Neutrophil (primary cell): ENCODE results near the gene LENG8.

ENCODE experiments used
- H3K27ac ChIP-seq: fragments of 200-600 bp; sonication (generic); 2 replicates; pipeline ENCODE4 v1.5.1; 2016; ENCODE audit warnings: mild to moderate bottlenecking, moderate library complexity
- H3K27me3 ChIP-seq: fragments of 200-600 bp; sonication (generic); 2 replicates; pipeline ENCODE4 v1.6.0; 2016; ENCODE audit warnings: mild to moderate bottlenecking
- H3K36me3 ChIP-seq: fragments of 200-600 bp; sonication (generic); 2 replicates; pipeline ENCODE4 v1.5.1; 2017
- H3K4me1 ChIP-seq, 2 experiments: fragments of 200-600 bp in 1 of 2; sonication (generic) in 1 of 2; 1 replicate in 1 of 2; 2 replicates in 1 of 2; pipeline versions ENCODE4 v1.5.1 to v1.6.1; 2013 to 2016; ENCODE audit warnings: low read depth in 1 of 2, low read length in 1 of 2, mild to moderate bottlenecking in 1 of 2, moderate library complexity in 1 of 2; ENCODE audit not compliant: control insufficient read depth in 1 of 2, insufficient read depth in 1 of 2
- H3K4me3 ChIP-seq, 2 experiments: fragments of 200-600 bp in 1 of 2; sonication (generic) in 1 of 2; 1 replicate in 1 of 2; 2 replicates in 1 of 2; pipeline ENCODE4 v1.5.1; 2013 to 2016; ENCODE audit warnings: low read depth in 1 of 2, low read length in 1 of 2, mild to moderate bottlenecking in 1 of 2, moderate library complexity in 1 of 2
- H3K9me3 ChIP-seq: fragments of 200-600 bp; sonication (generic); 2 replicates; pipeline ENCODE4 v1.5.1; 2016
- CTCF ChIP-seq: fragments of 200-600 bp; sonication (generic); IDR thresholded peaks from 2 replicates; pipeline ENCODE4 v1.5.1; 2016; ENCODE audit warnings: antibody characterized with exemption

Gene LENG8

GRCh38 chr19:54461613-54462012 is 12.6 kb downstream of the LENG8 start:
- H3K4me3 ChIP-seq, result no peak overlapping the region
- H3K9me3 ChIP-seq, result no peaks in the 10 kb centered on the region
- H3K4me1 ChIP-seq, result peaks cover 28 to 32% of the 10 kb centered on the region in 2 experiments
- TF ChIP-seq CTCF, result no peak
- H3K27ac ChIP-seq, result no peak overlapping the region
- H3K36me3 ChIP-seq, result peaks cover 60% of the 10 kb centered on the region
- peaks cover 40% of the 10 kb centered on the region for H3K27me3 ChIP-seq

GRCh38 chr19:54462047-54462654 is 13.2 kb downstream of the LENG8 start:
- Histone ChIP-seq H3K36me3 (peaks cover 54% of the 10 kb centered on the region), H3K9me3 (no peaks in the 10 kb centered on the region), H3K4me3 (peak overlapping the region; percentile 66 to 72), H3K4me1 (peaks cover 28 to 32% of the 10 kb centered on the region in 2 experiments), H3K27me3 (peaks cover 45% of the 10 kb centered on the region), H3K27ac (no peak overlapping the region)
- TF ChIP-seq CTCF, result no peak

- H3K27ac ChIP-seq, result peak overlapping the region; percentile 66
- peaks cover 28 to 32% of the 10 kb centered on the region in 2 experiments for H3K4me1 ChIP-seq
- peak overlapping the region; percentile 66 to 72 for H3K4me3 ChIP-seq
- H3K9me3 ChIP-seq, result no peaks in the 10 kb centered on the region
- H3K36me3 ChIP-seq, result peaks cover 47% of the 10 kb centered on the region
- peak; percentile 21 for TF ChIP-seq CTCF
- peaks cover 52% of the 10 kb centered on the region for H3K27me3 ChIP-seq
These were observed 13.9 kb downstream of the LENG8 start for GRCh38 chr19:54462655-54463530.

- Histone ChIP-seq H3K9me3 (no peaks in the 10 kb centered on the region), H3K4me1 (peaks cover 28 to 32% of the 10 kb centered on the region in 2 experiments), H3K4me3 (peak within 1 kb of the TSS; percentile 66 to 72), H3K36me3 (peaks cover 40% of the 10 kb centered on the region), H3K27ac (peak within 1 kb of the TSS; percentile 66), H3K27me3 (peaks cover 59% of the 10 kb centered on the region)
- no peak for TF ChIP-seq CTCF
These were observed 14.6 kb downstream of the LENG8 start, which contains the start of gene LENG9 for GRCh38 chr19:54463531-54464043. TSS of gene LENG9 (minus strand) at chr19:54463778. CDS start at chr19:54463526, 252 bp downstream.

- H3K9me3 ChIP-seq, result no peaks in the 10 kb centered on the region
- peak overlapping the region; percentile 66 for H3K27ac ChIP-seq
These were observed 15.1 kb downstream of the LENG8 start for GRCh38 chr19:54464044-54464629.

More at GRCh38 chr19:54464044-54464629, 15.1 kb downstream of the LENG8 start:
- H3K4me1 ChIP-seq, result peaks cover 28 to 32% of the 10 kb centered on the region in 2 experiments
- H3K27me3 ChIP-seq, result peaks cover 65% of the 10 kb centered on the region
- H3K4me3 ChIP-seq, result peak overlapping the region; percentile 66 to 72
- no peak for TF ChIP-seq CTCF
- H3K36me3 ChIP-seq, result peaks cover 34% of the 10 kb centered on the region
